Measurements from ENCODE around the gene MPPED1.

DNA sequence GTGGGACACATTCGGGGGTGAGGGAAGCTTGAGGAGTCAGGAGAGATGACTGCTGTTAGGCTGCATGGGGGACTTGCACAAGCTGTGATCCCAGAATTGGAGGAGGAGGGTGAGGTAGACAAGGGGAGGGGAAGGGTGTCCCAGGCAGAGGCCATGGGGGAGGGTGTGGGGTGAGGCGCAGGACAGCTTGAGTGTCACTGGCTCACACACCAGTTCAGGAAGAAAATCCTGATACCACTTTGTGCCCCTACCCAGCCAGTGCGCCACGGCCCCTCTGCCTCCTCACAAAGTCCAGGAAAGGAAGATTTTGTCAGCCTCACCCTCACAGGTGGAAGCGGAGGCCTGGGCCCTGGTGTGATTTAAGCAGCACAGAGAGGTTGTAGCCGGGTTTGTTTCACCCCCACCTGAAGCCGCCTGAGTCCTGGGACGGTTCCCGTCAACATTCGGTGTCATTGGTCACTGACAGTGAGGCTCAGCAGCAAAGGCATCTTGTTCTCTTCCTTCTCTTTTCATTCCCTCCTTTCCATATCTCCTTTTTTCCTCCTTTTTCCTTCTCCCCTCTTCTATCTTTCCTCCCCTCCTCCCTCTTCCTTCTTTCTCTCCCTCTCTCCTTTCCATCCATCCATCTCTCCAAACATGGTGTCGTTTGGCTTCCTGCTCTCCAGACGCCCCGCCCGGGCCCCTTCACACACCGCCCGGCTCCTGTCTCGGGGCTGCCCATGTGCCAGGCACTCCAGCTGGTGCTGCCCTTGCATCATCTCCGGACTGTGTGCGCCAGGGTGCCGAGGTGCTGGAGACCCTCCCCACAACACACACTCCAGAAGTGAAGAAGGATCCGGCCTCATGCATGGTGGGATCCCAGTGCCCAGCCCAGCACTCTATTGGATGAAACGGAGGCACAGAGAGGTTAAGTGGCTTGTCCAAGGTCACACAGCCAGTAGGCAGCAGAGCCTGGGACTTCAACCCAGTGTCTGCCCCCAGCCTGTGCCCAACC lies 89.3 kb downstream of the MPPED1 start:
- TF ChIP-seq CTCF (IDR thresholded peaks at IDR 0.05; ENCODE audit: insufficient read depth, low read depth, low read length) (no peak), EZH2 (IDR thresholded peaks at IDR 0.05; ENCODE audit: insufficient read depth, low read length) (no peak)

All from astrocyte (in vitro differentiated cells and primary cell).